RWPE1 (cell line): ENCODE results near the gene SSR1.
A peak's percentile ranks its signal among the peaks of the same experiment; 100 is the strongest.
"Not testable (repeated sequence)": the region's sequence is repeated elsewhere in the genome, so short reads cannot be mapped to it uniquely, and the experiment has no call there.

Experiments used
- CTCF ChIA-PET: fragments of 350-600 bp; sonication (Branson Sonifier 250); formaldehyde crosslinking; extraction: SDS; loops from one replicate; lab custom pipeline; 2021; lab: Yijun Ruan, JAX
- POLR2A ChIA-PET: fragments of 400-600 bp; formaldehyde crosslinking; extraction: SDS; loops from one replicate; lab custom pipeline; 2020; ENCODE audit warnings: antibody characterized with exemption; ENCODE audit not compliant: low non-redundant PET; lab: Yijun Ruan, JAX
- DNase-seq: peaks from one replicate; pipeline ENCODE4 v3.0.0; 2012; ENCODE audit warnings: low spot score
- H3K27ac ChIP-seq: fragments of 450-650 bp; 2 replicates; pipeline ENCODE4 v1.5.1; 2017
- CTCF ChIP-seq: fragments of 450-650 bp; conservative IDR thresholded peaks from 2 replicates; pipeline ENCODE4 v1.5.1; 2017; ENCODE audit warnings: low read depth, mild to moderate bottlenecking

Gene SSR1

GRCh38 chr6:7312616-7313504 is at the start of gene SSR1:
Gene SSR1 (minus strand): TSS chr6:7313199. CDS start chr6:7313120, 79 bp downstream.
- CTCF ChIA-PET: interaction anchor here (0.7 kb wide), 1 partner anchor 34 kb away, joined by 3 read pairs; no protein-coding TSS in a partner anchor
- POLR2A ChIA-PET: interaction anchor here (0.6 kb wide), 3 partner anchors 35 to 414 kb away, joined by 4 to 6 read pairs (median 5); partner anchors contain the start of genes CAGE1 and RIOK1
- TF ChIP-seq CTCF: no peak
- peak within 1 kb of the TSS; percentile 87 for H3K27ac ChIP-seq
- DNase-seq: peak; percentile 98

- DNase-seq, H3K27ac ChIP-seq, CTCF ChIA-PET, POLR2A ChIA-PET: not testable (repeated sequence)
These were observed 38.9 kb upstream of the SSR1 start for GRCh38 chr6:7351916-7352315.

GRCh38 chr6:7350591-7350990 is 37.6 kb upstream of the SSR1 start:
- DNase-seq, CTCF ChIA-PET, H3K27ac ChIP-seq, POLR2A ChIA-PET: not testable (repeated sequence)

GRCh38 chr6:7347551-7347997 is 34.6 kb upstream of the SSR1 start:
- DNase-seq: peak; percentile 60
- CTCF ChIA-PET: not testable (repeated sequence)
- peak overlapping the region; percentile 87 for H3K27ac ChIP-seq
- POLR2A ChIA-PET: interaction anchor here (0.6 kb wide), 1 partner anchor 35 kb away, joined by 5 read pairs; no protein-coding TSS in a partner anchor

GRCh38 chr6:7344773-7345450 is 31.9 kb upstream of the SSR1 start:
- H3K27ac ChIP-seq, POLR2A ChIA-PET: not testable (repeated sequence)
- CTCF ChIA-PET: interaction anchor here (0.6 kb wide), 3 partner anchors 43 to 648 kb away, joined by 3 to 4 read pairs (median 3); no protein-coding TSS in a partner anchor

GRCh38 chr6:7343546-7344475 is 30.8 kb upstream of the SSR1 start:
- no peak for DNase-seq
- TF ChIP-seq CTCF: no peak
- no peak overlapping the region for H3K27ac ChIP-seq
- CTCF ChIA-PET: no interaction called here
- POLR2A ChIA-PET: no interaction called here

More at GRCh38 chr6:7344773-7345450, 31.9 kb upstream of the SSR1 start:
- not testable (repeated sequence) for DNase-seq

GRCh38 chr6:7341989-7342742 is 29.2 kb upstream of the SSR1 start:
- ChIA-PET CTCF (no interaction called here), POLR2A (no interaction called here)
- DNase-seq: no peak
- no peak for TF ChIP-seq CTCF
- no peak overlapping the region for H3K27ac ChIP-seq
